ENCODE results near the gene STPG1. TPM values are rescaled to one million over a fixed set of nuclear protein-coding genes. Genes with fewer than 3 reads are reported as not detected.

Gene STPG1
- polyA plus RNA-seq, 1 donor = 5.7 TPM

DNA sequence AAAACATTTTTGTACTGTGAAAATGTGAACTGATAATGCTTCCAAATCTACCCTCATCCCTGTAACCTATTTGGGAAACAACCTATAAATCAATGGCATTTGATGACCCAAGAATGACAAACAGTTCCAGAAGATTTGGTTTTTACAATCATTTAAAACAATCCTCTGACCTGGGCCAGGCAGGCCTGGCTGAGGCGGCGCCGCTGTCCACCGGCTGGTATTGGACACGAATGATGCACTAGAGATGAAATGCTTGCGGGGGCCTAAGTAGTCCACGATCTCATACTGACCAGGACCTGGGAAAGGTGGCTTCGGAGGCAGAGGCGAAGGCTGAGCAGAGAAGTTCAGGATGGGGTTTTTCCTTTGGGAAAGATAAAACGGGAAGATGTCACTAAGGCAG, 52.9 kb downstream of the STPG1 start:
- 100% methylated on average over 1 of the region's 10 CpGs for WGBS (ENCODE audit: insufficient coverage, low lambda C conversion rate)
- no peak overlapping the region for H3K27ac ChIP-seq (ENCODE audit: low read length)
- peaks cover 7% of the 10 kb centered on the region for H3K36me3 ChIP-seq (ENCODE audit: control insufficient read depth, insufficient read depth, low read length)
- no peaks in the 10 kb centered on the region for H3K27me3 ChIP-seq (ENCODE audit: control insufficient read depth, insufficient read depth, low read length)
- no peak overlapping the region for H3K4me3 ChIP-seq (ENCODE audit: low read length)
- no peaks in the 10 kb centered on the region for H3K4me1 ChIP-seq (ENCODE audit: control insufficient read depth, insufficient read depth, low read length)
- no peaks in the 10 kb centered on the region for H3K9me3 ChIP-seq (ENCODE audit: control insufficient read depth, low read depth, low read length)
- no peak for DNase-seq

DNA sequence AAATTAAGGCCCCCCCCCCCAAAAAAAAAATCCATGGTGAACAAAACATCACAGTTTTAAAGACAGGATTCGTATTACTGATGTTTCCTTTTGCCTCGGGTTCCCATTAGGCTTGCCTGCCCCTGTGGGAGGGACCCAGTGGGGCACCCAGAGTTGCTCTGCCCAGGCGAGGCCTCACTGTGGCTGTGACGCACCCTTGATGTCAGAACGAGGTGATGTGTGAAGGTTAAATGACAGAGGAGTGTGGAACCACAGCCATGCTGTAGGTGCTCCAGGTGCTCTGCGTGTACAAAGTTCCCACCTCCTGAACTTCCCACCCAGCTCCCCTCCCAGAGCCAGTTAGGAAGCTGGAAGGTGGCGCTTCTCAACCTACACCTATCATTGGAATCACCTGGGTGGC, 56.5 kb downstream of the STPG1 start:
- no peaks in the 10 kb centered on the region for H3K4me1 ChIP-seq (ENCODE audit: control insufficient read depth, insufficient read depth, low read length)
- H3K9me3 ChIP-seq (ENCODE audit: control insufficient read depth, low read depth, low read length) = no peaks in the 10 kb centered on the region
- peaks cover 4% of the 10 kb centered on the region for H3K36me3 ChIP-seq (ENCODE audit: control insufficient read depth, insufficient read depth, low read length)
- H3K27me3 ChIP-seq (ENCODE audit: control insufficient read depth, insufficient read depth, low read length) = no peaks in the 10 kb centered on the region
- DNase-seq = no peak
- no peak overlapping the region for H3K27ac ChIP-seq (ENCODE audit: low read length)
- WGBS (ENCODE audit: insufficient coverage, low lambda C conversion rate) = no CpG with 5 or more reads among the region's 7 CpGs
- H3K4me3 ChIP-seq (ENCODE audit: low read length) = no peak overlapping the region

DNA sequence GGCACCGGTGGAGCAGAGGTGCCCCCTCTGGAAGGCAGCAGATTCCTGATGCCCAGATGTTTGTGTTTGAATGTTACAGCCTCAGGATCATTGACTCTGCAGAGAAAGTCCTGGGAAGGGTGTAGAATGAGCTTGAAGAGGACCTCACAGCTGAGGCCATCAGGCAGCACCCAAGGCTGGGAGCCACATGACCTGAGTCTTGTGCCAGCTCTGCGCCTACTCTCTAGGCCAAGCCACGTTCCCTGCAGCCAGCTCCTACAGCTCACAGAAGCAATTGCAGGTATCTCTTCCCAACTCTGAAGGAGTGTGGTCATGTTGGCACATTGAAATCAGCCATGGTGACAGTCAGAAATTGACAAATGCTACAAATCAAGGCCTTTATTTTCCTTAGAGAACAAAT, 58.1 kb downstream of the STPG1 start:
- Histone ChIP-seq H3K9me3 (ENCODE audit: control insufficient read depth, low read depth, low read length) (no peaks in the 10 kb centered on the region), H3K4me3 (ENCODE audit: low read length) (no peak overlapping the region), H3K4me1 (ENCODE audit: control insufficient read depth, insufficient read depth, low read length) (no peaks in the 10 kb centered on the region), H3K36me3 (ENCODE audit: control insufficient read depth, insufficient read depth, low read length) (peaks cover 4% of the 10 kb centered on the region), H3K27me3 (ENCODE audit: control insufficient read depth, insufficient read depth, low read length) (no peaks in the 10 kb centered on the region), H3K27ac (ENCODE audit: low read length) (no peak overlapping the region)
- DNase-seq = no peak
- WGBS (ENCODE audit: insufficient coverage, low lambda C conversion rate) = no CpG with 5 or more reads among the region's 3 CpGs

DNA sequence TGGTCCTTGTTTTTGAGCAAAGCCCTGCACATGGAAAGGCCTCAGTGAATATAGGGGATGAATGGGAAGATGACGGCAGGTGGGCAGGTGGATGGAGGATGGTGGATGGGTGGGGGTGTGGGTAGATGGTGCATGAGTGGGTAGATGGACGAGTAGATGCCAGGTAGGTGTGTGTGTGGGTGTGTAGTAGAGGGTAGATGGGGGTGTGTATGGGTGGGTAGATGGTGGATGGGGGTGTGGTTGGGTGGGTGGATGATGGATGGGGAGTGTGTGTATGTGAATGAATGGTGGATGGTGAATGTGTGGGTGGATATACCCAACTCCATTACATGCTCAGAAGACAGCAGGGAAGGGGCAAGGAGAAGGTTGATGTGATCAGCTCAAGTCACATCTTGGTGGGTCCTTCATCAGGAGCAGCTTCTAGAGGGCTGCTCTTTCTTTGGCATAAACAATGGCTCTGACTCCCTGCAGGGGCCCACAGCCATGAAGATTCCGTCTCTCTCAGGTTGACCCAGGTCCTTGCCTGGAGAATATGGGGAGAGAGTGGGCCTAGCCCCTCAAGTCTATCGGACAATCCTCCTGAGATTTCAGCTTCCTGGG, 60.2 kb downstream of the STPG1 start:
- WGBS (ENCODE audit: insufficient coverage, low lambda C conversion rate) = no CpG with 5 or more reads among the region's 4 CpGs
- no peak for DNase-seq
- H3K9me3 ChIP-seq (ENCODE audit: control insufficient read depth, low read depth, low read length) = no peaks in the 10 kb centered on the region

DNA sequence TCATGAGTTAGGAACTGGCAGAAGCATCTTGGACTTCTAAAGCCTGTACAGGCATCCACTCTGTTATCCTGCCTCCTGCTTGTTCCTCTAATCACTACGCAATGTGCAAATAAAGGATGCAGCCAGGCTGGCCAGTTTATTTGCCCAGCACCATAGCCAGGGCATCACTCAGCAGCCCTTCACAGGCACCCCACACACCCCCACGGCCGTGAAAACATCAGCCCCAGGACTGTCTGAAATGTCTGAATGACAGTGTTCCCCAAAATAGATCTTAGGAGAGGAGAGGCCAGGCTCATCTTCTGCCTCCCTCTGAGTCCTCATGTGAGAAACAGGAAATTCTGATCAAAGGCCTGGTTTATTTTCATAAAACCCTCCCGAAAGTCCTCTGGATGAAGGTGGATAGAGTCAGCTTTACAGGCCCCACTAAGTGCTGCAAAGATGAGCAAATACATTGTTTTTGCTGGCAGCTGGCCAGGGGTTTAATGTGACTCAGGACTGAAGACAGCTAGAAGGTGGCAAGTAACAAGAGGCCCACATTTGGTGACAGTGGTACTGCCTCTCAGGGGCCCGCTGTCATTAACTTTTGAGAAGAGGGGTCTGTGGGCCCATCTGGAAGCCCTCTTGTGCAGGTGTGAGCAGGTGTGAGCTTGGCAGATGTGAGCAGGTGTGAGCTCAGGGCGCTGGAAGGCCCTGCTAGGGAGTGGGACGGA, 61.5 kb downstream of the STPG1 start:
- WGBS (ENCODE audit: insufficient coverage, low lambda C conversion rate) = no CpG with 5 or more reads among the region's 7 CpGs
- Histone ChIP-seq H3K36me3 (ENCODE audit: control insufficient read depth, insufficient read depth, low read length) (no peaks in the 10 kb centered on the region), H3K9me3 (ENCODE audit: control insufficient read depth, low read depth, low read length) (no peaks in the 10 kb centered on the region), H3K4me3 (ENCODE audit: low read length) (no peak overlapping the region), H3K27ac (ENCODE audit: low read length) (no peak overlapping the region), H3K27me3 (ENCODE audit: control insufficient read depth, insufficient read depth, low read length) (peaks cover 3% of the 10 kb centered on the region), H3K4me1 (ENCODE audit: control insufficient read depth, insufficient read depth, low read length) (no peaks in the 10 kb centered on the region)
- DNase-seq = no peak

More for the DNA sequence above, 60.2 kb downstream of the STPG1 start:
- Histone ChIP-seq H3K27ac (ENCODE audit: low read length) (no peak overlapping the region), H3K4me1 (ENCODE audit: control insufficient read depth, insufficient read depth, low read length) (no peaks in the 10 kb centered on the region), H3K27me3 (ENCODE audit: control insufficient read depth, insufficient read depth, low read length) (no peaks in the 10 kb centered on the region), H3K4me3 (ENCODE audit: low read length) (no peak overlapping the region), H3K36me3 (ENCODE audit: control insufficient read depth, insufficient read depth, low read length) (peaks cover 4% of the 10 kb centered on the region)

DNA sequence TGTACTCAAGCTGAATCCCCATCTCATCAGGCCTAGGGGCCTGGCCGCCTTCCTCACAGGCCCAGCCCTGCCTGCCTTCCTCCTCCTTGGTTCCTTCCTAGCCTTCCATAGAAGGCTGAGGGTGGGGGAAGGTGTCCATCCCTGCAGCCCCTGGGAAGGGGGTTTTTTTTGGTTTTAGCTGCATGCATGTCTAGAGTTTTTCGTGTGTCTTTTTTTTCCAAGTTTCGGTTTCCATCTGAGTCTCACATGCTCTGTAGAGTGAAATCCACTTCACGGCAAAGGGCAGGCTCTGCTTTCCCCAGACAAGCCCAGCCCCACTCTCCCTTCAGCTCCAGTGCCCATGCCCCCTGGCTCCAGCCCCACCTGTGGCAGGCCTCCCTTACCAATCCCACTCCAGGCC, 62.3 kb downstream of the STPG1 start:
- no peak overlapping the region for H3K27ac ChIP-seq (ENCODE audit: low read length)
- peaks cover 3% of the 10 kb centered on the region for H3K27me3 ChIP-seq (ENCODE audit: control insufficient read depth, insufficient read depth, low read length)
- no peaks in the 10 kb centered on the region for H3K36me3 ChIP-seq (ENCODE audit: control insufficient read depth, insufficient read depth, low read length)
- DNase-seq = no peak
- no peak overlapping the region for H3K4me3 ChIP-seq (ENCODE audit: low read length)
- H3K4me1 ChIP-seq (ENCODE audit: control insufficient read depth, insufficient read depth, low read length) = no peaks in the 10 kb centered on the region
- no CpG with 5 or more reads among the region's 4 CpGs for WGBS (ENCODE audit: insufficient coverage, low lambda C conversion rate)
- H3K9me3 ChIP-seq (ENCODE audit: control insufficient read depth, low read depth, low read length) = no peaks in the 10 kb centered on the region

DNA sequence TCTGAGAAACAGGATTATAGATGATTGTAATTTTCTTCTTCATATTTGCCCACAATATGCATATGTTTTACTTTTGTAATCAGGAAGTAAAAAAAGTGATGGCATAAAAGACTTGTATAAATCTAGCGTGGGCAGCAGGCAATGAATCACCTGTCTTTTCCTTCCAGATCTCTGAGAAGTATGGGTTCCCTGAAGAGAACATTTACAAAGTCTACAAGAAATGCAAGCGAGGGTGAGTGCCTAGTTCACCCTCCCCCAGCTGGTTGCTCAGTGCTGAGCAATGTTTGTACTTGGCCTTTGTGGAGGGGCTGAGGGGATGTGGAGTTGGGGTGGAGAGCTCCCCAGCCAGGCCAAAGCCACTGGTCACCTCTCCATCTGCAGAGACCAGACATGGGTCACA, 63.7 kb downstream of the STPG1 start:
- H3K27ac ChIP-seq (ENCODE audit: low read length) = no peak overlapping the region
- no CpG with 5 or more reads among the region's 2 CpGs for WGBS (ENCODE audit: insufficient coverage, low lambda C conversion rate)
- no peaks in the 10 kb centered on the region for H3K36me3 ChIP-seq (ENCODE audit: control insufficient read depth, insufficient read depth, low read length)
- H3K9me3 ChIP-seq (ENCODE audit: control insufficient read depth, low read depth, low read length) = no peaks in the 10 kb centered on the region
- no peaks in the 10 kb centered on the region for H3K4me1 ChIP-seq (ENCODE audit: control insufficient read depth, insufficient read depth, low read length)
- peaks cover 3% of the 10 kb centered on the region for H3K27me3 ChIP-seq (ENCODE audit: control insufficient read depth, insufficient read depth, low read length)
- no peak for DNase-seq
- no peak overlapping the region for H3K4me3 ChIP-seq (ENCODE audit: low read length)

DNA sequence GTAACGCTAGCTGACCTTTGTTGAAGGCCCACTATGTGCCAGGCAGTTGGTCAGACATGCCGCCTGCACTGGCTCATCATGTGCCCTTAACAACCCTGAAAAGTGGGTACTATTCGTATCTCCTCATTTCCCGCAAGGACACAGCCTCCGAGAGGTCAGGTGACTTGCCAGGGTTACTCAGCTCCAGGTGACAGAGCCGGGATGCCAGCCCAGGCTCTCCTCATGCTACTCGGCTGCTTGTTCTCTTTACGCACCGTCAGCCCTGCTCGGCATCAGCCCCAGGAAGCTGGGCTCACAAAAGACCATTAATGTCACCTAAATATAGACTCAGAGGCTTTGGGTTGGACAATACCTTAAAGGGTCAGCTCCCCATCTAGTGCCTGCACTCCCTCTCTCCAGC, 65.4 kb downstream of the STPG1 start:
- no peaks in the 10 kb centered on the region for H3K4me1 ChIP-seq (ENCODE audit: control insufficient read depth, insufficient read depth, low read length)
- no peak for DNase-seq
- no peaks in the 10 kb centered on the region for H3K36me3 ChIP-seq (ENCODE audit: control insufficient read depth, insufficient read depth, low read length)
- WGBS (ENCODE audit: insufficient coverage, low lambda C conversion rate) = no CpG with 5 or more reads among the region's 10 CpGs
- H3K27me3 ChIP-seq (ENCODE audit: control insufficient read depth, insufficient read depth, low read length) = peaks cover 3% of the 10 kb centered on the region
- no peaks in the 10 kb centered on the region for H3K9me3 ChIP-seq (ENCODE audit: control insufficient read depth, low read depth, low read length)
- no peak overlapping the region for H3K4me3 ChIP-seq (ENCODE audit: low read length)
- H3K27ac ChIP-seq (ENCODE audit: low read length) = no peak overlapping the region

DNA sequence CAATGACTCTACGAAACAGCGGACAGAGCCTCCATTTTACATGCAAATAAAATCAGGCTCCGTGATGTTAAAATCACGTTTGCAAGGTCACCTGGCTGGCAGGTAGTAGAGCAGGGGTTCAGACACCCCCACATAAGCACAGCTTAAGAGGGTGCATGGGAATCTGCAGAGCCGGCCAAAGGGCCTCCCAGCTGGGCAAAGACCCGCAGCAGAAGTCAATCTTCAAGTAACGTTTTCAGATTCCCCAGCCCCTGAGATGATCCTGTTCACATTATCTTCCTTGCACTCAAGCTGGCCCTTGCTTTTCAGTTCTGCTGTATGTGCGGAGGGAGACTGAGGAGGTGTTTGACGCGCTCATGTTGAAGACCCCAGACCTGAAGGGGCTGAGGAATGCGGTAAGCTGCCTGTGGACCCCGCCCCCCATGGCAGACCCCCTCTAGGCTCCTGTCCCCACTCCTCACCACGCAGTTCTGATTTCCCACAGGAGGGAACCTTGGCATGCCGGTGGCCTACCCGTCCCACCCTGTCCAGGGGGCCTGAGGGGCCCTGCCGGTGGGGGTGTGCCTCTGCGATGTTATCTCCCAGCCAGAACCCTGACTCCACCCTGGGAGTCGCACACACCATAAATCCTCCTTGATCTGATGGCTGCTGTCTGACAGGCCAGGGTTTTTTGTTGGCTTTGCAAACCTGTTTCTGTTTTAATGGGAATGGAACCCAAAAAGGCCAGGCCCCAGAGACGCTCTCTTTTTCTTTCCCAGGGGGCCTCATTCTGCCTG, 66.2 kb downstream of the STPG1 start:
- Histone ChIP-seq H3K9me3 (ENCODE audit: control insufficient read depth, low read depth, low read length) (no peaks in the 10 kb centered on the region), H3K36me3 (ENCODE audit: control insufficient read depth, insufficient read depth, low read length) (no peaks in the 10 kb centered on the region), H3K4me1 (ENCODE audit: control insufficient read depth, insufficient read depth, low read length) (no peaks in the 10 kb centered on the region), H3K27me3 (ENCODE audit: control insufficient read depth, insufficient read depth, low read length) (peaks cover 3% of the 10 kb centered on the region), H3K27ac (ENCODE audit: low read length) (no peak overlapping the region), H3K4me3 (ENCODE audit: low read length) (no peak overlapping the region)
- DNase-seq = no peak
- WGBS (ENCODE audit: insufficient coverage, low lambda C conversion rate) = 20% methylated on average over 1 of the region's 19 CpGs

DNA sequence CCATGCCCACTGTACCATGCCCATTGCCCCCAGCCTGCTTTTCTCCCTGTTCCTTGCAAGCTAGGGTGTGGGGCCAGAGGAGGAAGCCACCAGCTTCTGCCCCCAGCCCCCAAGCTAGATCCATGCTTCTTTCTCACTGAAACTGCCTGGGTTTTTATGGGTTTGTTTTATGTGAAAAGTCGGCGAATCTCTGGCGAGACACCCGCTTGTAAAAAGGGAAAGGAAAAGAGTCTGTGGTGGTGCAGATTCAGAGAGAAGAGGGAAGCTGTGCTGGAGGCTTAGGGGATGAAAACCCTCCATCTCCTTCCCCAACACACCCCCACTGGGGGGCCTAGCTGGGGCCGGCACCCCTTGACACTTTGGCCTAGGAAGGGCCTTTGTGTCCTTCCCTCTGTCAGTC, 68.2 kb downstream of the STPG1 start:
- Histone ChIP-seq H3K27ac (ENCODE audit: low read length) (no peak overlapping the region), H3K4me3 (ENCODE audit: low read length) (no peak overlapping the region), H3K36me3 (ENCODE audit: control insufficient read depth, insufficient read depth, low read length) (no peaks in the 10 kb centered on the region), H3K4me1 (ENCODE audit: control insufficient read depth, insufficient read depth, low read length) (no peaks in the 10 kb centered on the region), H3K27me3 (ENCODE audit: control insufficient read depth, insufficient read depth, low read length) (peaks cover 3% of the 10 kb centered on the region), H3K9me3 (ENCODE audit: control insufficient read depth, low read depth, low read length) (no peaks in the 10 kb centered on the region)
- DNase-seq = no peak
- no CpG with 5 or more reads among the region's 5 CpGs for WGBS (ENCODE audit: insufficient coverage, low lambda C conversion rate)
